Measurements from ENCODE around the gene MAP7D1. TPM values are rescaled to one million over a fixed set of nuclear protein-coding genes. Genes with fewer than 3 reads are reported as not detected.

The MAP7D1 gene
- total and polyA plus RNA-seq, 2 experiments from 2014 or later: 46.0 to 97.8 TPM

DNA sequence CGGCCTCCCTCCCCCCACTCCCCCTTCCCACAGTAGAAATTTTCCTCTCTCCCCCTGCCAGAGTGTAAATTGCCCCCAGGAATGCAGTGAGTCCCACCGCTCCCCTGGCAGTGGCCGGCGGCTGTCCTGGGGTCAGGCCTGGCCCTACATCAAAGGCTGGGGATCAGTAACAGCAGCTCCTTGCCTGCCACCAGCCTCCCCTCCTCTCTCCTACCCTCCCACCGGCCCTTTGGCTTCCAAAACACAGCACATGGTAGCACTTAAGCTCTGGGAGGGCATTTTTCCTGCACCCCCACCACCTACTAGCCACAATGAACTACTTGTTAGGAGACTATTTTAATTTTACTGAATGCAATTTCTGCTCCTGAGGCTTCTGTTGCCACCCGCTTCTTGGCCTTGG, 21.9 kb upstream of the MAP7D1 start:
- H3K4me2 ChIP-seq: no peak overlapping the region
- H3K79me2 ChIP-seq: no peaks in the 10 kb centered on the region
- peak overlapping the region; percentile 36 for H3K27ac ChIP-seq
- H3K27me3 ChIP-seq: no peaks in the 10 kb centered on the region
- H4K20me1 ChIP-seq (ENCODE audit: insufficient read depth, poor library complexity, severe bottlenecking): no peaks in the 10 kb centered on the region
- no peaks in the 10 kb centered on the region for H3K9me3 ChIP-seq (ENCODE audit: low read depth)
- H3K4me3 ChIP-seq: no peak overlapping the region
- H2AFZ ChIP-seq: no peak overlapping the region
- 55% methylated on average over 3 of the region's 6 CpGs for WGBS (ENCODE audit: low lambda C conversion rate, missing lambda C conversion rate)
- DNase-seq (ENCODE audit: low spot score): peak; percentile 7
- H3K36me3 ChIP-seq (replicated peaks; ENCODE audit: insufficient read depth, low read depth): no peaks in the 10 kb centered on the region
- no peaks in the 10 kb centered on the region for H3K9me2 ChIP-seq (replicated peaks; ENCODE audit: insufficient read depth)
- peaks cover 4% of the 10 kb centered on the region for H3K4me1 ChIP-seq (ENCODE audit: insufficient read depth)
- TF ChIP-seq, protein P1, sequence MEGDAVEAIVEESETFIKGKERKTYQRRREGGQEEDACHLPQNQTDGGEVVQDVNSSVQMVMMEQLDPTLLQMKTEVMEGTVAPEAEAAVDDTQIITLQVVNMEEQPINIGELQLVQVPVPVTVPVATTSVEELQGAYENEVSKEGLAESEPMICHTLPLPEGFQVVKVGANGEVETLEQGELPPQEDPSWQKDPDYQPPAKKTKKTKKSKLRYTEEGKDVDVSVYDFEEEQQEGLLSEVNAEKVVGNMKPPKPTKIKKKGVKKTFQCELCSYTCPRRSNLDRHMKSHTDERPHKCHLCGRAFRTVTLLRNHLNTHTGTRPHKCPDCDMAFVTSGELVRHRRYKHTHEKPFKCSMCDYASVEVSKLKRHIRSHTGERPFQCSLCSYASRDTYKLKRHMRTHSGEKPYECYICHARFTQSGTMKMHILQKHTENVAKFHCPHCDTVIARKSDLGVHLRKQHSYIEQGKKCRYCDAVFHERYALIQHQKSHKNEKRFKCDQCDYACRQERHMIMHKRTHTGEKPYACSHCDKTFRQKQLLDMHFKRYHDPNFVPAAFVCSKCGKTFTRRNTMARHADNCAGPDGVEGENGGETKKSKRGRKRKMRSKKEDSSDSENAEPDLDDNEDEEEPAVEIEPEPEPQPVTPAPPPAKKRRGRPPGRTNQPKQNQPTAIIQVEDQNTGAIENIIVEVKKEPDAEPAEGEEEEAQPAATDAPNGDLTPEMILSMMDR (IDR thresholded peaks at IDR 0.05; ENCODE audit: poor library complexity): no peak
- TF ChIP-seq EZH2 (IDR thresholded peaks at IDR 0.05; ENCODE audit: borderline replicate concordance): no peak
- TF ChIP-seq EZH2phosphoT487 (IDR thresholded peaks at IDR 0.05; ENCODE audit: low read depth, severe bottlenecking, unreplicated experiment): no peak

- no peak overlapping the region for H3K4me3 ChIP-seq
- peaks cover 4% of the 10 kb centered on the region for H4K20me1 ChIP-seq (ENCODE audit: insufficient read depth, poor library complexity, severe bottlenecking)
- H3K4me2 ChIP-seq: no peak overlapping the region
- H3K27ac ChIP-seq: peak overlapping the region; percentile 36
- H3K9me2 ChIP-seq (replicated peaks; ENCODE audit: insufficient read depth): no peaks in the 10 kb centered on the region
- H2AFZ ChIP-seq: no peak overlapping the region
- H3K4me1 ChIP-seq (ENCODE audit: insufficient read depth): peaks cover 4% of the 10 kb centered on the region
- H3K27me3 ChIP-seq: no peaks in the 10 kb centered on the region
- no peak for TF ChIP-seq EZH2phosphoT487 (IDR thresholded peaks at IDR 0.05; ENCODE audit: low read depth, severe bottlenecking, unreplicated experiment)
- TF ChIP-seq, protein P1 (IDR thresholded peaks at IDR 0.05; ENCODE audit: poor library complexity): peak; percentile 77
- H3K9me3 ChIP-seq (ENCODE audit: low read depth): no peaks in the 10 kb centered on the region
- peaks cover 5% of the 10 kb centered on the region for H3K79me2 ChIP-seq
- no peaks in the 10 kb centered on the region for H3K36me3 ChIP-seq (replicated peaks; ENCODE audit: insufficient read depth, low read depth)
- 58% methylated on average over 7 of the region's 7 CpGs for WGBS (ENCODE audit: low lambda C conversion rate, missing lambda C conversion rate)
- peak; percentile 76 for DNase-seq (ENCODE audit: low spot score)
Observed at GRCh38 chr1:36134505-36135329, 21.2 kb upstream of the MAP7D1 start.

DNA sequence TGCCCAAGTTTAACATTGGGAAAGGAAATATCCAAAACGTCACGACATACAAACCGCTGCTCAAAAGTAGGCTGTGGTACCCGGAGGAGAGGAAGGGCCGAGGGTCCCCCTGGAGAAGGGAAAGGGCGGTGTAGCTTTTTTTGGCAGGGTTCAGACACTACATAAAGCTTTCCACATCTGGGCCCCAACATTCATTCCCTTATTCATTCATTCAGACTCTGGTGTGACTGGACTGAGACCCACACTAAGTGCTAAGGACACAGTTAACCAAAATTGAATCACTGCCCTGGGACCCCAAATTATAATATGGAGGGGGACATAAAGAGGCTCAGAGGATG, 20.7 kb upstream of the MAP7D1 start:
- Histone ChIP-seq H3K36me3 (replicated peaks; ENCODE audit: insufficient read depth, low read depth) (no peaks in the 10 kb centered on the region), H3K9me2 (replicated peaks; ENCODE audit: insufficient read depth) (no peaks in the 10 kb centered on the region), H3K9me3 (ENCODE audit: low read depth) (no peaks in the 10 kb centered on the region), H2AFZ (no peak overlapping the region), H3K27ac (peak overlapping the region; percentile 2), H3K4me2 (no peak overlapping the region), H3K4me3 (no peak overlapping the region), H3K27me3 (no peaks in the 10 kb centered on the region), H3K79me2 (peaks cover 11% of the 10 kb centered on the region), H4K20me1 (ENCODE audit: insufficient read depth, poor library complexity, severe bottlenecking) (peaks cover 10% of the 10 kb centered on the region), H3K4me1 (ENCODE audit: insufficient read depth) (peaks cover 7% of the 10 kb centered on the region)
- 89% methylated on average over 6 of the region's 6 CpGs for WGBS (ENCODE audit: low lambda C conversion rate, missing lambda C conversion rate)
- no peak for DNase-seq (ENCODE audit: low spot score)
- TF ChIP-seq, protein P1 (IDR thresholded peaks at IDR 0.05; ENCODE audit: poor library complexity): no peak
- no peak for TF ChIP-seq EZH2 (IDR thresholded peaks at IDR 0.05; ENCODE audit: borderline replicate concordance)
- TF ChIP-seq EZH2phosphoT487 (IDR thresholded peaks at IDR 0.05; ENCODE audit: low read depth, severe bottlenecking, unreplicated experiment): no peak

Measured in hepatocyte (in vitro differentiated cells).